ENCODE data around the gene EIF4E1B.

- TF ChIP-seq POLR2AphosphoS5 (IDR thresholded peaks at IDR 0.05; ENCODE audit: low read depth, low read length) (no peak), POLR2A (IDR thresholded peaks at IDR 0.05; ENCODE audit: low read depth, low read length) (no peak), TAF1 (IDR thresholded peaks at IDR 0.05; ENCODE audit: borderline replicate concordance, low read depth, low read length) (no peak)
These were observed 20.1 kb upstream of the EIF4E1B start for GRCh38 chr5:176610435-176610773.

Data from GM12892 (cell line).